Measurements from ENCODE around the gene ACAD8.
A peak's percentile ranks its signal among the peaks of the same experiment; 100 is the strongest.

DNA sequence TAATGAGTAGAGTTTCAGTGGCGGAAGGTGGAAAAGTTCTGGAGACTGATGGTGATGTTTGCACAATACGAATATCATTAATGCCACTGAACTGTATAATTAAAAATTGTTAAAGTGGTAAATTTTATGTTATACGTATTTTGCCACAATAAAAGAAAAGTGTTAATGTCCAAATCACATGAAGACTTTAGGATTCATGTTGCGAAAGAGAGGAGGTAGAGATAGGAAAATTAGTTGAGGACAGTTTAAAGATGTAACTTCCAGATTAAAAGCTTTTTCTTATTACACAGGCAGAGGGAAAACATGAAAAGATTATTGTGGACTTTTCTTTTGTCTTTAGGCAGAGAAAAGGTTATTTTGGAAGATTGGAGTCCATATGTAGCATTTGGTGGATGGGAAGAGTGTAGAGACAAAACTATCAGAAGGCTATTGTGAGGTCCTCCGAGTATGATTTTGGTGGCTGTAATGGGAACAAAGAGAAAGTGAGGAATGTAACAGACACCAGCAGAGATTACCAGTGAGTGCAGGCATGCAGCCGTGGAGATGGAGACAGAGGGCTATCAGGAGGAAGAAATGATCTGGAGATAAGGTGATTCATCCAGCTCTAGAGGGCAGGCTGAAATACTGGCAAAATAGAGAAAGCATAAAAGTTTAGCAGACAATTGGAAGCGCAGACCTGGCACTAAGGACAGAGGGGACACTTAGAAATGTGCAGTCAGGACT lies 16.4 kb upstream of the ACAD8 start:
- TF ChIP-seq, protein P1, sequence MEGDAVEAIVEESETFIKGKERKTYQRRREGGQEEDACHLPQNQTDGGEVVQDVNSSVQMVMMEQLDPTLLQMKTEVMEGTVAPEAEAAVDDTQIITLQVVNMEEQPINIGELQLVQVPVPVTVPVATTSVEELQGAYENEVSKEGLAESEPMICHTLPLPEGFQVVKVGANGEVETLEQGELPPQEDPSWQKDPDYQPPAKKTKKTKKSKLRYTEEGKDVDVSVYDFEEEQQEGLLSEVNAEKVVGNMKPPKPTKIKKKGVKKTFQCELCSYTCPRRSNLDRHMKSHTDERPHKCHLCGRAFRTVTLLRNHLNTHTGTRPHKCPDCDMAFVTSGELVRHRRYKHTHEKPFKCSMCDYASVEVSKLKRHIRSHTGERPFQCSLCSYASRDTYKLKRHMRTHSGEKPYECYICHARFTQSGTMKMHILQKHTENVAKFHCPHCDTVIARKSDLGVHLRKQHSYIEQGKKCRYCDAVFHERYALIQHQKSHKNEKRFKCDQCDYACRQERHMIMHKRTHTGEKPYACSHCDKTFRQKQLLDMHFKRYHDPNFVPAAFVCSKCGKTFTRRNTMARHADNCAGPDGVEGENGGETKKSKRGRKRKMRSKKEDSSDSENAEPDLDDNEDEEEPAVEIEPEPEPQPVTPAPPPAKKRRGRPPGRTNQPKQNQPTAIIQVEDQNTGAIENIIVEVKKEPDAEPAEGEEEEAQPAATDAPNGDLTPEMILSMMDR (IDR thresholded peaks at IDR 0.05): no peak; the same call in 1 of the 2 replicates
- TF ChIP-seq RAD21 (IDR thresholded peaks at IDR 0.05; ENCODE audit: low read length): no peak
- TF ChIP-seq POLR2AphosphoS5 (IDR thresholded peaks at IDR 0.05; ENCODE audit: low read depth, low read length): no peak
- TF ChIP-seq RFX5 (IDR thresholded peaks at IDR 0.05; ENCODE audit: low read length): no peak
- TF ChIP-seq, protein P2, sequence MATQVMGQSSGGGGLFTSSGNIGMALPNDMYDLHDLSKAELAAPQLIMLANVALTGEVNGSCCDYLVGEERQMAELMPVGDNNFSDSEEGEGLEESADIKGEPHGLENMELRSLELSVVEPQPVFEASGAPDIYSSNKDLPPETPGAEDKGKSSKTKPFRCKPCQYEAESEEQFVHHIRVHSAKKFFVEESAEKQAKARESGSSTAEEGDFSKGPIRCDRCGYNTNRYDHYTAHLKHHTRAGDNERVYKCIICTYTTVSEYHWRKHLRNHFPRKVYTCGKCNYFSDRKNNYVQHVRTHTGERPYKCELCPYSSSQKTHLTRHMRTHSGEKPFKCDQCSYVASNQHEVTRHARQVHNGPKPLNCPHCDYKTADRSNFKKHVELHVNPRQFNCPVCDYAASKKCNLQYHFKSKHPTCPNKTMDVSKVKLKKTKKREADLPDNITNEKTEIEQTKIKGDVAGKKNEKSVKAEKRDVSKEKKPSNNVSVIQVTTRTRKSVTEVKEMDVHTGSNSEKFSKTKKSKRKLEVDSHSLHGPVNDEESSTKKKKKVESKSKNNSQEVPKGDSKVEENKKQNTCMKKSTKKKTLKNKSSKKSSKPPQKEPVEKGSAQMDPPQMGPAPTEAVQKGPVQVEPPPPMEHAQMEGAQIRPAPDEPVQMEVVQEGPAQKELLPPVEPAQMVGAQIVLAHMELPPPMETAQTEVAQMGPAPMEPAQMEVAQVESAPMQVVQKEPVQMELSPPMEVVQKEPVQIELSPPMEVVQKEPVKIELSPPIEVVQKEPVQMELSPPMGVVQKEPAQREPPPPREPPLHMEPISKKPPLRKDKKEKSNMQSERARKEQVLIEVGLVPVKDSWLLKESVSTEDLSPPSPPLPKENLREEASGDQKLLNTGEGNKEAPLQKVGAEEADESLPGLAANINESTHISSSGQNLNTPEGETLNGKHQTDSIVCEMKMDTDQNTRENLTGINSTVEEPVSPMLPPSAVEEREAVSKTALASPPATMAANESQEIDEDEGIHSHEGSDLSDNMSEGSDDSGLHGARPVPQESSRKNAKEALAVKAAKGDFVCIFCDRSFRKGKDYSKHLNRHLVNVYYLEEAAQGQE (IDR thresholded peaks at IDR 0.05; ENCODE audit: low read depth, low read length): no peak
- peak; percentile 19; the same call in 1 of the 2 replicates for TF ChIP-seq TAF1 (IDR thresholded peaks at IDR 0.05; ENCODE audit: borderline replicate concordance, low read depth, low read length)
- TF ChIP-seq EZH2phosphoT487 (IDR thresholded peaks at IDR 0.05; ENCODE audit: borderline replicate concordance, low read depth): no peak
- TF ChIP-seq, protein P3, sequence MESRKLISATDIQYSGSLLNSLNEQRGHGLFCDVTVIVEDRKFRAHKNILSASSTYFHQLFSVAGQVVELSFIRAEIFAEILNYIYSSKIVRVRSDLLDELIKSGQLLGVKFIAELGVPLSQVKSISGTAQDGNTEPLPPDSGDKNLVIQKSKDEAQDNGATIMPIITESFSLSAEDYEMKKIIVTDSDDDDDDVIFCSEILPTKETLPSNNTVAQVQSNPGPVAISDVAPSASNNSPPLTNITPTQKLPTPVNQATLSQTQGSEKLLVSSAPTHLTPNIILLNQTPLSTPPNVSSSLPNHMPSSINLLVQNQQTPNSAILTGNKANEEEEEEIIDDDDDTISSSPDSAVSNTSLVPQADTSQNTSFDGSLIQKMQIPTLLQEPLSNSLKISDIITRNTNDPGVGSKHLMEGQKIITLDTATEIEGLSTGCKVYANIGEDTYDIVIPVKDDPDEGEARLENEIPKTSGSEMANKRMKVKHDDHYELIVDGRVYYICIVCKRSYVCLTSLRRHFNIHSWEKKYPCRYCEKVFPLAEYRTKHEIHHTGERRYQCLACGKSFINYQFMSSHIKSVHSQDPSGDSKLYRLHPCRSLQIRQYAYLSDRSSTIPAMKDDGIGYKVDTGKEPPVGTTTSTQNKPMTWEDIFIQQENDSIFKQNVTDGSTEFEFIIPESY (IDR thresholded peaks at IDR 0.05; ENCODE audit: borderline replicate concordance, low read depth): no peak
- TF ChIP-seq SIN3A (IDR thresholded peaks at IDR 0.05; ENCODE audit: borderline replicate concordance, low read depth, low read length): no peak; the same call in 1 of the 2 replicates
- TF ChIP-seq JUND (IDR thresholded peaks at IDR 0.05): peak; percentile 75
- no peak for TF ChIP-seq FOXM1 (IDR thresholded peaks at IDR 0.05; ENCODE audit: low read depth)
- TF ChIP-seq EP300 (IDR thresholded peaks at IDR 0.05; ENCODE audit: borderline replicate concordance in 1 of 2, low read depth in 1 of 2, low read length in 1 of 2): no peak; a peak in 1 of 4 replicates
- no peak for TF ChIP-seq YY1 (IDR thresholded peaks at IDR 0.05; ENCODE audit: low read depth)

Data from SK-N-SH (cell line).